Right hindlimb (tissue), 1 donor: ENCODE data around the gene SLC17A1.

Experiments
- DNase-seq: peaks from one replicate; pipeline ENCODE4 v3.0.0-alpha.2; 2018

SLC17A1 gene

GRCh38 chr6:25832307-25832662, 433 bp upstream of the SLC17A1 start:
- DNase-seq, result no peak

- no peak for DNase-seq
Observed at GRCh38 chr6:25830458-25830857, 1.4 kb downstream of the SLC17A1 start.

- DNase-seq, result no peak
Observed at GRCh38 chr6:25829375-25829774, 2.5 kb downstream of the SLC17A1 start.

- no peak for DNase-seq
Observed at GRCh38 chr6:25821341-25821740, 10.5 kb downstream of the SLC17A1 start.

GRCh38 chr6:25816252-25816651, 15.6 kb downstream of the SLC17A1 start:
- no peak for DNase-seq

- no peak for DNase-seq
Observed at GRCh38 chr6:25815194-25815593, 16.7 kb downstream of the SLC17A1 start.

- DNase-seq, result no peak
Observed at GRCh38 chr6:25804804-25805203, 27.0 kb downstream of the SLC17A1 start.

GRCh38 chr6:25801436-25801835, 30.4 kb downstream of the SLC17A1 start:
- no peak for DNase-seq

GRCh38 chr6:25794784-25795183, 37.1 kb downstream of the SLC17A1 start:
- no peak for DNase-seq

GRCh38 chr6:25793970-25794369, 37.9 kb downstream of the SLC17A1 start:
- DNase-seq, result no peak

- DNase-seq, result no peak
Observed at GRCh38 chr6:25792016-25792415, 39.8 kb downstream of the SLC17A1 start.

GRCh38 chr6:25789475-25789874, 42.4 kb downstream of the SLC17A1 start:
- DNase-seq, result no peak

GRCh38 chr6:25788305-25788922, 43.4 kb downstream of the SLC17A1 start:
- DNase-seq, result no peak

GRCh38 chr6:25787428-25787827, 44.4 kb downstream of the SLC17A1 start:
- DNase-seq, result no peak

GRCh38 chr6:25781134-25781533, 50.7 kb downstream of the SLC17A1 start:
- no peak for DNase-seq

- no peak for DNase-seq
Observed at GRCh38 chr6:25777856-25778649, 53.8 kb downstream of the SLC17A1 start.

- DNase-seq, result no peak
Observed at GRCh38 chr6:25777031-25777430, 54.8 kb downstream of the SLC17A1 start.

GRCh38 chr6:25774120-25774715, 57.6 kb downstream of the SLC17A1 start:
- no peak for DNase-seq

GRCh38 chr6:25769983-25770382, 61.9 kb downstream of the SLC17A1 start:
- DNase-seq, result no peak

- DNase-seq, result no peak
Observed at GRCh38 chr6:25768566-25768965, 63.3 kb downstream of the SLC17A1 start.

- DNase-seq, result no peak
Observed at GRCh38 chr6:25764611-25765010, 67.2 kb downstream of the SLC17A1 start.

- DNase-seq, result no peak
Observed at GRCh38 chr6:25757936-25758642, 73.8 kb downstream of the SLC17A1 start.
